NOMO-1 treated with DMSO at 0.1 percent for 48 hours (cell line): ENCODE data around the gene KCTD1.

Experiments used
- DNase-seq: peaks from one replicate; lab custom pipeline; 2025; ENCODE audit not compliant: unreplicated experiment; lab: John Stamatoyannopoulos, UW

The KCTD1 gene

DNA sequence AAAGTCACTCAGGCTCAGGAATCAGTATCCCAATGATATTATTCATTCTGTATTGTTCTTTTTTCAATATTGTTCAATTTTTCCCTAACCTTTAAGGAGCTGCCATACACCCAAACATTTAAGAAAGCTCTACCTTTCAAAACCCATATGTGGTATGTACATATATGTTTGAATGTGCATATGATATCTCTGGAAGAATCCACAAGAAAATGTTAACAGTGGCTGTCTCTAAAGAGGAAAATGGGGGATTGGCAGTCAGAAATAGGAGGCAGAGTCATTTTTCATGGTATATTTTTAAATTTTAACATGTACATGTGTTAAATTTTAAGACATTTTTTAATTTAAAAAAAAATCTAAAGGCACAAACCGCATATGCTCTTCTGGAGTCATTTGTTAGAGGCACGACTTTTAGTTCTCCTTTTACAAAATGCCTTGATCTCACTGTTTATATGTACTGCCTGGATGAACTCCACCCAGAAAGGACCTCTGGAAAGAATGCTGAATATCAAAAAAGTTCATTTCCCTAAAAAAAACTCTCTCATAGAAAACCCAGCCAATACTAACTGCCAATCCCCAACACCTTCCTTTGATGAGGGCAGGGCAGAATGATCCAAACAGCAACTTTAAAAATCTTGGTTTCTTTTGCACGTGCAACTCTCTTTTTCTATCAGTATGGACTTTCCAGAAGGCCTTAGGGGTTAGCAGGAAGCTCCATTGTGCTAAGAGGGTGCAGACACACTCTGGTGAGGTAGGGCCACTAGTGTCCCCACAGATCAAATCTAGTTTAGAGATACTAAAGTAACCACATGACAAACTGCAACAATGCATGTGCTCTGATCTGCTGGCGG is 23.6 kb downstream of the KCTD1 start:
- peak; percentile 11 for DNase-seq

DNA sequence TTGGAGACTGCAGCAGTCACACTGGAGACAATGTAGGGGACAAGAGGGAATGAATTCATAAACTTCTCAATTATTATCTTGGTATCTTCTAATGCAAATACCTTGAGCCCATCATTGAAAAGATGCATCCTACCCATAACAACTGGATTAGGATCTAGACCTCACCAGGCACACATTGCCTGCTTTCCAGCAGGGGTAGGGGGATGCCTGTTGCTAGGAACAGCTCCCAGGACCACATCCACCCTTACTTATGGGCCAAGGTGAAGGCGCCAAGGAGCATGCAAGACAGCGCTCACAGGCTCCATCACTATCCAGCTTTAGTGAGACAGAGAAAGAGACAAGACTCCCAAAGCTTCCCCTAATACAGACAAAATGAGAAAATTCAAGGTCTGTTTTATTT is 24.4 kb downstream of the KCTD1 start:
- no peak for DNase-seq

DNA sequence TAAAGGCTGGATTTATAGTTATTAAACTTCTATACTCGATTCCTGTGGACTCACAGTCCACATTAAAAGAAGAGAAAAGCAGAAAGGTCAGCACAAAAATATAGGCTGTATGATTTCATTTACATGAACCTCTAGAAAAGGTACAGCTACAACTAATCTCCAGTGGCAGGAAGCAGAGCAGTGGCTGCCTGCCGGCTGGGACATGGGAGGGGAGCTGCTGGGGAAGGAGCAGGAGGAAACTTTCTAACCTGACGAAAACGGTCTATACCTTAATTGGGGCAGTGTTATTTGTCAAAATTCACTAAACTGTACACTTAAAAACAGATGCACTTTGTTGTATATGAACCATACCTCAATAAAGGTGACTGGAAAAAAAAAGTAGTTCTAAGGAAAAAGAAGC is 26.7 kb downstream of the KCTD1 start:
- DNase-seq, result no peak

DNA sequence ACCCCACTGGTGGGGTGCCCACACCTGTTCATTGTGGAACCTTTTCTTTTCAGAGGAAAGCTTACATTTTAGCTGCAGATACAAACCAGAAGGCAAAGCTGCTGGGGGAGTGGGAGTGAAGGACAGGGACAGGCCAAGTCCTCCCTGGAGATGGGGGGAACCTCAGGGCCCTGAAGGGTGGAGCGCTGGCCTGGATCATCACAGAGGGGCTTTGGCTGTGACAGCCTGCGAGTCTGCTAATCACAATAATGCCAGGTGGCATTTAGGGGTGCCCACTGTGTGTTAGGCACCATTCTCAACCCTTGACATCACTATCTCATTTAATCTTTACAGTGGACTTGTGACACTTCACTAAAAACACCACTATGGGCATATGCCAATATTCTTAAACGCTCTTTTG is 27.4 kb downstream of the KCTD1 start:
- DNase-seq, result no peak

DNA sequence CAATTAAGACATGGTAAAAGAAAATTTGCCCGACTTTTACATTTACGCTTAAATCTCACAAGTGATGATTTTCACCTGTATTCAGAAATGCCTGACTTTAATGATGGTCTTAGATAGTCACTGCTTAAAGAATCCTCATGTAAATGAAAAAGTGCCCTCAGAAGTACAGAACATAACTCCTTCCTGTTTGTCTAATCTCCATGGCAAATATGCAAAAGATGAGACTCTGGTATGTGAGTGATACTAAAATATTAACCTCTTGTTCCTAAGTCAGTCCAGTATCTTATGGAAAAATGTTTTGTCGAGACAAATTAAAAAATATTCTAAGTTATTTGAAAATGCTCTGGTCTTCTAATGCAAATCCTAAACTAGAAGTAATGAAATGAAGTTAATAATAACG is 29.2 kb downstream of the KCTD1 start:
- no peak for DNase-seq

DNA sequence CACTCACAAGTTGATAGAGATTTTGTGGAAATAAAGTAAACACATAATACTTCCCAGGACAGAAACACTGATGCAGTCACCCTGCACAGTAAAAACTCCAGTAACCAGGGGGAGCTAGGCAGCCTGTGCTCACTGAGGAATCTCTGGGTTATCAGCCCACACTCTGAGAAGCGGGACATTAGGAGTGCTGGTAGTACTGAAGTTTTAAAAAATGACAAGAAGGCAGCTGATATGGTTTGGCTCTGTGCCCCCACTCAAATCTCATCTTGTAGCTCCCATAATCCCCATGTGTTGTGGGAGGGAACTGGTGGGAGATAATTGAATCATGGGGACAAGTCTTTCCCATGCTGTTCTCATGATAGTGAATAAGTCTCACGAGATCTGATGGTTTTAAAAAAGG is 31.4 kb downstream of the KCTD1 start:
- no peak for DNase-seq

DNA sequence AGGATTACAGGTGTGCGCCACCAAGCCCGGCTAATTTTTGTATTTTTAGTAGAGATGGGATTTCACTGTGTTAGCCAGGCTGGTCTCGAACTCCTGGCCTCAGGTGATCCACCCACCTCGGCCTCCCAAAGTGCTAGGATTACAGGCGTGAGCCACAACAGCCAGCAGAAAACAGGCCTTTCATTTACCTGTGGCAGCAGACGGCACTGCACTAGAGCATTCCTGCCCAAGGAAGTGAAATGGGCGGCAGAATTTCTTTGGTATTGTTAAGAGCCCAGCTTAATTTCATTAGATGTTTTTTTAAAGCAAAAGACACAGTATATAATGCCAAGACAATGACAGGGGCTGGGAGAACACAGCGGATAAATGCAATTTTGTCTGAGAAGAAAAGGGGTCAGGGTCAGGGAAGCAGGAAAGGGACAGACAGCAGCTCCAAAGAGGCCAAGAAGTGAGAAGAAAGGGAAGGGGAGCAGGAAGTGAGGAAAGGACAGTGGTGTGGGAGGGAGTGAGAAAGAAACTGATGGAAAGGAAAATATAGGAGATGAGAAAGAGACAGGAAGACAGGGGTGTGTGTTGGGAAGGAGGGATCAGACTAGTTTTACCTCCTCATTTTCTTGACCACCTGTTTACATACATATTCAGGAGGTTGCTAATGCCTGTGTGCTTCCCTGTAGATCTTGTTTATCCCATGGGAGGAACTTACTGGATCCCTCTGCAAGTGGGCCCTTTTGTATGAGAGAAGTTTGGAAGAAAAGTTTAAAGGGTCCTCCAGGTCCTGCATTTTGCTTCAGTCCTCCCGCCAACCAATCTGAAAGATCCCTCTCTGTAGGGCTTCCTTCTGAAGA is 32.5 kb downstream of the KCTD1 start:
- no peak for DNase-seq

DNA sequence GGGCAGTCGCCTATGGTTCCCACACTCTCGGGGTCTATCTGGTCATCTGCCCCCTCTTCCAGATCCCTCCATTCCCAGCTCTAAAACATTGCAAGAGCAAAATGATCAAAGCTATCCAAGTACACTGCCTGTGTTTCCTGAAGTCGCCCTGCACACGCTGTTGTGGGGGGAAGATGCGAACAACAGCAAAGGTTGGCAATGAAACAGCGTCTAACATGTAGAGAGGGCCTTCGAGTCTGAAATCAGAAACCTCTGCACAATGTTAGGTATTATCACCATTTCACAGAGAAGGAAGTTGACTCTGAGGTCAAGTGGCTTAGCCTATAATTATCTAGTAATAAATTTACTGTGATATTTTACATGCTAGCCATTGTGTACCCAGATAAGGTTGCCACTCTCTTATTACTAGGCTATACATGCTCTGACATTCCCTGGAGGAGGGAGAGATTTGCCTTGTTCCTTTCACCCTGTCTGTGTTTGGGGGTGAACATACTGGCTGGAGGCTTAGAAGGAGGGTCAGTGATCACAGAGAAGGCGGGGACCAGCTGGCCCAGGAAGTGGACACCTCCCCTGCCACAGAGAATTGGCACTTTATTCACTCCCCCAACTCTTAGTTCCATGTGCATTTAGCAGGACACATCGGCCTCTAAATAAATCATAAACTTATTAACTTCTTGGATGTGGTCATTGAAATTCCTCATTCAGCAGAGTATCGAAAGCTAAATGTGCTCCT is 36.8 kb downstream of the KCTD1 start:
- DNase-seq, result peak; percentile 43

DNA sequence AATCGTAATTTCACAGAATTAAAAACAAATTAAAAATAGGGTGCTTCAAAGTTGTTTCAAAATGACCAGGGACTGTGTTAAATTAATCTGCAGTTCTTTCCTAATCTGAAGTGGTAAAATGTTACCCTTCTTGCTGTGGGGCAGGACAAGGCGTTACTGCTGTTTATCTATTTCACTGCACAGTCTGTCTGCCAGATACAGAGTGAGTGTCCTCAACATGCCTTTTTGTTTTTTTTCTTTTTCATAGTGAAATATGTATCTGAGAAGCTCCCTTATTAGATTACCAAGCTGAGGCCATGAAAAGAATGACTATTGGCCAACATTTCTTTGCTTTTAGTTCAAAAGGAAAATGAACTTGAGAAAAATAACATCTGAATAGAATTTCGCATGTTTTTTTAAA is 38.0 kb downstream of the KCTD1 start:
- no peak for DNase-seq

DNA sequence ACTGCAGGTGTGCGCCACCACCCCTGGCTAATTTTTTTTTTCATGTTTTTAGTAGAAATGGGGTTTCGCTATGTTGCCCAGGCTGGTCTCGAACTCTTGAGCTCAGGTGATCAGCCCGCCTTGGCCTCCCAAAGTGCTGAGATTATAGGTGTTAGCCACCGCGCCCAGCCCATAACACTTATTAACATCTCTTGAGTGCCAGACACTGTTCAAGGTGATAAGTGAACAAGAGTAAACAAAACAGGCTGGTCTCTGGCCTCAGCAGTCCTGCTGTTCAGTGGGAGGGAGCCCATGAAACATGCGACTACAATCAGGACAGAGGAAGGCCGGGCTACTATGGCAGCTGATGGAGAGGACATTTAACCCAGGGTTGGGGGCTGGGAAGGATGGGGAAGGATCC is 42.3 kb downstream of the KCTD1 start:
- no peak for DNase-seq

DNA sequence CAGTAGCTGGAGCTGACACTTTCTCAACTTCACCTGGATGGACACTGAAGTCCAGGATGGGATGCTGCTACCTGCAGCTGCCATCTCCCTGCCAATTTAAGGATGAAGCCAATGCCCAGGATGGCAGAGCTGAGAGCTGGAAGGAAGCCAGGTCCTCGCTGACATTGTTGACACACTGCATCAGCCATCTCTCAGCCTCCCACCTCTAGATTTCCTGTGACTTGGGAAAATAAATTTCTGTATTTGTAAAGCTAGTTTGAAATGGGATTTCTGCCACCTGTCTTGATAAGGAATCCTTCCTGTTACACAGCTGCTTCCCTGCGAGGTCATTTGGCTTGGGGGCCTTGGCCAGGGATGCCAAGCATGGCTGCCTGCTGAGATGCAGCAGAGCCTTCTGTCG is 43.5 kb downstream of the KCTD1 start:
- no peak for DNase-seq

DNA sequence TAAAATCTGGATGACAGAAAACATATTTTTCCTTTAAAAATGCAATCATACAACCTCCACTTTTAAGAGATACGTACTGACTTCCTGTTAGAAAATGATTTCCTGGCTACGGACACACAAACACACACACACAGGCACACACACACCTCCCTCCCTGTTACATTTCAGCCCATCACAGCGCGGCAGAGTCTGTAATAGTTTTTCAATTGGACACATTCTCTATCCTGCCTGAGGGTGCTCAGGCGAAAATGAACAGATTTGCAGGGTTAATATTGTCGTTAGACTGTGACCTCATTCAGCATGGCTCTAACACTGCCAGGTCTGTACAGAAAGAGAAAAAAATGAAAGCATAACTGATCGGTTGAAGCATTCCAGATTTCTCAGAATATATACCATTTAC is 45.0 kb downstream of the KCTD1 start:
- no peak for DNase-seq

DNA sequence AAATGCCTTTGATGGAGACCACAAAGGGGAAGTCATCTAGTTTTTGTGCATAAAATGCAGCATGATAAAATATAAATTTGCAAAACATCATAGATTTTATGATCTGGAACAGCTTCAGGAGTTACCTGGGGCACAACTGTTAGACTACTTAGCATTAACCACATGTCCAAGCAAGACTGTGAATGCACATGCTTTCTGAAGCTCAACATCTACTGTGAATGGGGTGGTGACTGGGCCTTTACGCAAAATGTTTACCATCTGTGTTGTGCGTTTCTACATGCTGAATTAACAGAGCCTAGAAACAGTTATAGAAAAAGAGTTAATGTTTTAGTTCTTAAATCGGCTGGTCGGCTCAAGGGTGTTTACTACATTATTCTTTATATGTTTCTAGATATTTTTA is 45.5 kb downstream of the KCTD1 start:
- DNase-seq, result no peak

DNA sequence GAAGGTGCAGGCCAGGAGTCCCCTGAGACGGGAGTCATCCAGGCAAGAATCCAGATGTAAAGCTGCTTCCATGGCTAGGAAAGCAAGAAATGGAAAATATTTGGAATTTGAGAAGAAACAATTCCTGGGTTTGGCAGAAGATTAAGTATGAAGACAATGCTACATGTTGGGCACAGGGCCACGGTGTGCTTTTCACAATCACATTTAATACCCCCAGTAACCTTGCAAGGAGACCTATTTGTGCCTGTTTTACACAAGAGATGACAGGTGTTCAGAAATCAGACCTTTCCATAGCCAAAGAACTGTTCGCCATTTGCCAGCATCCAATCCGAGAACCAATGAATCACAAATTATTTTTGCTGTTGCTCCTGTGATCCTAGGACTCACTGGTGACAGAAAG is 50.5 kb downstream of the KCTD1 start:
- DNase-seq, result no peak

DNA sequence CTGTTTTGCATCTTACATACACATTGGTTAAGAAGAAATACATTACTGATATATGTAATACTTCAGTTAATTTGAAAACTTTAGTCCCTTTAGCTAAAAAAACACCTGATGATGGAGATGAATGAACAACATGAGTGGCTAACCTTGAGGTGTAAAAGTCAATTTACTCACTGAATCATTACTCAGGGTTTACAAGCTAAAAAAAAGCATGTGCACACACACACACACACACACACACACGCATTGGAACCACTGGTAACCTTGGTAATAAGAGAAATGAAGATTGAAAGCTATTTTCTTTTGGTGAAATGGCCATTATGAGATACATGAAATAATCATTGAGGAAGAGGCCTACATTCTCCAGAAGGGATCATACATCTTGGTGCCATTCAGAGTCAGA is 51.8 kb downstream of the KCTD1 start:
- no peak for DNase-seq

DNA sequence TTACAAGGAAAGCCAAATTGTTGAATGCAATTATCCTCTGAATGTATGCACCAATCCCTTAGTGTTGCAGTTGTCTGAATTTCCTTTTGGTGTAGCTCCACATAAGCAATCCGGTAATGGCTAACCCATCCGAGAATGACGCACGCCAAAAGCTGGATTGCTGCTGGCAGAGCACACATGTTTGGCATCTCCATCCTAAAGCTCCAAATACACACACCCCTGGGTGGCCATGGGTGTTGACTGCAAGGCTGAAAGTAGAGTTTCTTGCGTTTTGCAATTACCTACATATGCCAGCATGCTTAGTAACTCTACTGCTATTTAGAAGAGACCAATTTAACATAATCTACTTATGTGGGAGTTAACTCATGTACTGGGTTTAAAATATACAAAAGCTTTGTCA is 53.1 kb downstream of the KCTD1 start:
- DNase-seq, result no peak

DNA sequence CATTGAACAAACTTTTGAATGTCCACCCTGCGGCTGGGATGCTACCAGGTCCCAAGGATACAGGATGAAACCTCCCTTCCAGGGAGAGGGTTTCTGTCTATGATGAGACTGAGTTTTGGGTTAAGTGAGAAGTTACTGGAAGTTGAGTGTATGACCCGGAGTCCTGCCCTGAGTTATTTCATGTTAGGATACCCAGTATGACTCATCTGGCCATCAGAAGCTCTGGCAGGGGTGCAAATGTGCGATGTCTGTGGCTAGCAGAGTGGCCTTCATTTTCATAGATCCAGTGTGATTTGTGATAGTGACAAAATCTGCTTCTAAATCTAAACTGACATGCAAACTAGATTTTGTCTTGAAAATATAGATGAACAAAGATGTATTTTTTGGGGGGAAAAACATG is 55.3 kb downstream of the KCTD1 start:
- DNase-seq, result no peak

DNA sequence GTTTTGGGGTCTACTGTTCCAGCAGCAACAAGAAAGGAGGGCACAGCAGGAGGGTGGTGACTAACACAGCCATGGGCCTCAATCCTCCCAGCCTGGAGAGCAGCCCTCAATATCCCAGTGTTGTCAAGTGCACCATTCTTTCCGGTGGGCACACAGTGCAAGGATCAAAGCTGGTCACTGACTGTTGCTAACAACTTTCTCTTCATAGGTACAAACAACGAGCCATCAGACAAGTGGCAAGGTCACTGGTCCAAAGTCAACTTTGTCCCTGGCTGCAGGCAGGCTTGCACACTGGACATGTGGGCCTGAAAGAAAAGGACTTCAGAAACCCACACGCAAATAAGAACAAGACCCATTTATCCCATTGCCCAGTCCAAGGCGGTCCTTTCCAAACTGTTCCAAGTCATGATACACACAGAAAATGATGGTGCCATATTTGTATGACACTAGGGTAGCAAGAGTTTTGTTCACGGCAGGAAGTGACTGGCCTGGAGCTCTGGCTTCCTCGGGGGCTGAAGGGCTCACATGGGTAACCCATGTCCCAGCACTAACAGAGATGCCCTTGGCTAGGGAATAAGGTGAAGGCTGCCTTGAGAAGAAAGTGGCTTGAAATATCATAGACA is 57.0 kb downstream of the KCTD1 start:
- DNase-seq, result no peak

DNA sequence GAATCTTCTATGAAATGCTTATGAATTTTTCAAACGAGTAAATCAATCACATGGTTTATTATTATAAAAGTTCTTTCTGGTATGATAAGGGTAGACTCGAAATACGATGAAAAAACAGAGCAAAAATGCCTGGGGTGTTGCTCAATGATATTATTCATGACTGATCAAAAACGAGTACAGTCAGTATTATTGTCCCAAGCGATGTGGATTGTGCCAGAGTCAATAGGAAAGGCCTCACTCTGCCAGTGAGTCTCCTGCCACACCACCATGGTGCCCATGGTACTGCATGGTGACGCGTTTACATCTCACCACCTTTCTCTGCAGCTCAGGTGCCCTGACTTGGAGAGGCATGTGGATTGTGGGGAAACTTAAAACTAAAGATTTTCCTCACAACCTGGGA is 58.5 kb downstream of the KCTD1 start:
- DNase-seq, result no peak

DNA sequence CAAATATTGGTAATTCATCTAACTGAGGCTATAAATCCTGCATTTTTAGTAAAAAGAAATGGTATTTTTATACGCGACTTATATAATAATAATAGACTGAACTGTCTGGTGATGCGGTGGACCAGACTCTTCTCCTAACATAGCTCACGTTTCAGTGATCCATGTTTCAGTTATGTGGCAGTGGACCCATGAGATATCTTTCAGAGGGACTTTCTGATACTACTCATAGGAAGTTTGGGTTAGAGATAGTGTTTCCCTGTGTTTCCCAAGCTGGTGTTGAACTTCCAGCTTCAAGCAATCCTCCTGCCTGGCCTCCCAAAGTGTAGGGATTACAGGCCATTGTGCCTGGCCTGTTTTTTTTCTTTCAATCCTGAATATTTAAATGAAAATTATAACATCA is 59.2 kb downstream of the KCTD1 start:
- no peak for DNase-seq

DNA sequence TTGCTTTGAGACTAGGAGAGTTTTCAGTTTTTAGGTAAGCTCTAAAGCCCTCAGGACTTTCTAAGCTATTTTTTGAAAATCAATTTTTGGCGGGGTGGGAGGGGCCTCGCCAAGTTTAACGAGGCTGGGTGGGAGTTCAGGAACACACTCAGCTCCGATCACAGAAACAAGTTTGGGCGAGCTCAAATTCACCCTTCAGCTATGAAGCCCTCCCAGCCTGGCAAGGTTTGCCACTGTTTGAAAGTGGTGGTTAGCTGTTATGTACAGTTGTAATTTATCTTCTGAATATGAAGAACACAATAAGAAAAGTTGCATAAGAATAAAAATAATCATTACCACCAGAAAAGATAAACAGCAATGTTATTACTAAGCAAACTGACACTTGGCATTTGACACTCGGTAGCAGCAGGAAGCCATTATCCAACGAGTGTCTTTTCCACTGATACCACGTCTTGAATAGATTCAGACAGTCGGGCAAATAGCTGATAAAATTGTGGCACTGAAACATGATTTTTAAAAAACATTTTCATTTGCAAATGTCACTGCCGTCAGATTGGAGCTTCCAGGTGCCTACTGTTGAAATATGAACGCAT is 59.8 kb downstream of the KCTD1 start:
- DNase-seq, result no peak
